ENCODE results near the gene ERCC8.

Gene ERCC8

DNA sequence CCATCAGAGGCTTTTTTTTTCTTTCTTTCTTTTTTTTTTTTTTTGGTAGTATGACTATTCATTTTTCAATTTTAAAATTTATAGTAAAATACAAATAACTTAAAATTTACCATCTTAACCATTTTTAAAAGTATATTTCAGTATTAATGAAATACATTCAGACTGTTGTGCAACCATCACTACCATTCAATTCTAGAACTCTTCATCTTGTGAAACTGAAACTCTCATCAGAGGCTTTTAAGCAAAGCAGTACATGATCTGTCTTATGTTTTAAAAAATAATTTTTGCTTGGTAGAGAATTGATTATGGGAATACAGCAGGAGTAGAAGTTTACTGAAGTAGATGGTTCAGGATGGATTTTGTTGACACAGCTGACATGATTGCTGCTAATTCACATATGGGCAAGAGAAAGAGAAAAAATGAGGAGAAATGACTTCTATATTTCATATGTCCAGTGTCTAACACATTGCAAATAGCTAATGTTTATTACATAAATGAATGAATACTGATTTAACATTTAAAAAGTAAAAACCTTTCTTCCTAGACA is 114.2 kb downstream of the ERCC8 start:
- DNase-seq: no peak

DNA sequence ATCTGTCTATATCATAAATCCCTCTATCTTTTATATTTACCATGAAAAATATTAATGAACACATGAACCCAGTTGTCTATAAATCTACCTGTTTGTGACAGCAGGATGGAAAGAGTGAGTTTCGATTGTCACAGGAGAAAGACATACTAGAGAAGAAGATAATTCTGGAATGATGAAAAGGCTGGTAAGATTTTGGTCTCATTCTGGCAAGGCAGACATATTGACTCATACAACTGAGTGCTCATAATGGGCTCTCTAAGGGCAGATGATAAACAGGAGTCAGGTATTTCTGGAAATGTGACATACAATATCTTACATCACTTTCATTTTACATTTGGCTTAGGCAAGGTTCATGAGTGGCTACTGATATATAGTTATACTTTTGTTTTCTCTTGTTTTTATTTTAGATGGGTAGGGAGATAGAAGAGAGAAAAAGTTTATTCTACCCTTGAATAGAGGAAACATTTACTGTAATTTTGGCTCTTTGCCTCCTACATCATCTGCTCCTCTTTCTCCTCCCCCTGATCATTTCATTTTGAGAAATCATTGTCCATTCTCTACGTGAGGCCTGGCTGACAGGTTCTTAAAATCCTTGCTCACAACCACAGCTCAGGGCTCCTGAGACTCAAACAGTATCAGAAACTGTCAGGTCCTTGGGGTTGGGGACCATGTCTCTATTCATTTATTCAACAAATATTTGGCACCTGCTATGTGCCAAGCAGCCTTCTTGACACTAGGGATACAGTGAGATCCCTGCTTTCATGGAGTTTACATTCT is 115.2 kb downstream of the ERCC8 start:
- no peak for DNase-seq

DNA sequence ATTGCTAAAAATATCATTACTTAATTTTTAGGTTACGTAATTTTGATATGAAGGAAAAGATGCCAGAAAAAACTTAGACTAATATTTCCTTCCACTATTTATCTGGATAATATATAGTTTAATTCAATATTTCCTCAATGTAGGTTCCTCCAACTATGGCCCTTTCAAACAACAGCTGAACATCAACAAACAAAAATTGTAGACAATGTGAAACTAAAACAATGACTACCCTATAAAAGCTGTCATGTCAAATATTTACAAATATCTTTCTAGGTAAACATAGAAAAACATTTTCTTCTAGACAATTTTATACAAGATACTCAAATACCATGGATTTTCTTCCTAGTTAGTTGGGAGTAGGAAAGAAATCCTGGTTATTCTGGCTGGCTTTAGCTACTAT is 117.7 kb downstream of the ERCC8 start:
- DNase-seq: no peak

DNA sequence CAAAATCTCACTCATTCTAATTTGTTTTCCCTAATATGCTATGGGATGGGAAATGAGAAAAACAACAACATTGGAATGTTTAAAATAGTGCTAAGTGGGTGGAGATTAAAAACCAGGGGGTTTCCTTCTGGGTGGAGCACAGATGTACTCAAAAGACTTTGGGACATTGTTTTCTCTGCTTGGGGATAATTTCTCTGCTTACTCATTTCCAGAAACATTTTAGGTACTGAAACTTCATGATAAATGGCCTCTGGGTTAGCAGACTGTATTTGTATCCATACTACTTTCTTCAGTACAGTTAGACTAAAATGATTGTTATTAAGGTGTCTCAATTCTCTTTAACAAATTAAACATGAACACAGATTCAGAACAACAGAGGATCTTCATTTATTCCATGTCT is 118.2 kb downstream of the ERCC8 start:
- DNase-seq: no peak
